Measurements from ENCODE around the gene MAST2.

GRCh38 chr1:45827256-45827655 is 23.8 kb downstream of the MAST2 start:
- no peak for TF ChIP-seq CTCF (IDR thresholded peaks at IDR 0.05; ENCODE audit: low read length)
- no peak for TF ChIP-seq EZH2phosphoT487 (IDR thresholded peaks at IDR 0.05; ENCODE audit: low read length)
- TF ChIP-seq EZH2 (optimal IDR thresholded peaks at IDR 0.05; ENCODE audit: low read depth, low read length) = no peak
